Parathyroid adenoma (tissue), 2 donors: Measurements from ENCODE around the gene ADAT3.

Experiments used
- H2AFZ ChIP-seq: fragments of 300-600 bp; sonication (generic); one replicate; pipeline ENCODE4 v1.7.0; 2017; ENCODE audit warnings: antibody characterized with exemption, mild to moderate bottlenecking
- H3K27ac ChIP-seq: fragments of 300-600 bp; sonication (generic); one replicate; pipeline ENCODE4 v1.7.0; 2017
- H3K27me3 ChIP-seq: fragments of 300-600 bp; sonication (generic); one replicate; pipeline ENCODE4 v1.7.0; 2017; ENCODE audit warnings: low read length; ENCODE audit not compliant: control insufficient read depth, insufficient read depth
- H3K36me3 ChIP-seq: fragments of 300-600 bp; sonication (generic); one replicate; pipeline ENCODE4 v1.7.0; 2017; ENCODE audit warnings: low read length; ENCODE audit not compliant: control insufficient read depth, insufficient read depth
- H3K4me1 ChIP-seq: fragments of 300-600 bp; sonication (generic); one replicate; pipeline ENCODE4 v1.7.0; 2017; ENCODE audit warnings: control low read depth
- H3K4me2 ChIP-seq: fragments of 300-600 bp; sonication (generic); one replicate; pipeline ENCODE4 v1.7.0; 2017; ENCODE audit warnings: low read length
- H3K4me3 ChIP-seq: fragments of 300-600 bp; sonication (generic); one replicate; pipeline ENCODE4 v1.7.0; 2017; ENCODE audit warnings: low read depth, low read length
- H3K79me2 ChIP-seq: fragments of 300-600 bp; sonication (generic); one replicate; pipeline ENCODE4 v1.7.0; 2017; ENCODE audit warnings: control low read depth
- H3K9ac ChIP-seq: fragments of 300-600 bp; sonication (generic); one replicate; pipeline ENCODE4 v1.7.0; 2017; ENCODE audit warnings: mild to moderate bottlenecking
- H3K9me3 ChIP-seq: fragments of 300-600 bp; sonication (generic); one replicate; pipeline ENCODE4 v1.7.0; 2017; ENCODE audit warnings: low read length; ENCODE audit not compliant: control insufficient read depth
- TF ChIP-seq, protein P1 (sequence below): fragments of 300-600 bp; sonication (generic); IDR thresholded peaks from one replicate; pipeline ENCODE4 v1.7.0; 2017; ENCODE audit warnings: antibody characterized with exemption, mild to moderate bottlenecking
- donor health status: primary hyperparathyroidism.

Gene ADAT3

DNA sequence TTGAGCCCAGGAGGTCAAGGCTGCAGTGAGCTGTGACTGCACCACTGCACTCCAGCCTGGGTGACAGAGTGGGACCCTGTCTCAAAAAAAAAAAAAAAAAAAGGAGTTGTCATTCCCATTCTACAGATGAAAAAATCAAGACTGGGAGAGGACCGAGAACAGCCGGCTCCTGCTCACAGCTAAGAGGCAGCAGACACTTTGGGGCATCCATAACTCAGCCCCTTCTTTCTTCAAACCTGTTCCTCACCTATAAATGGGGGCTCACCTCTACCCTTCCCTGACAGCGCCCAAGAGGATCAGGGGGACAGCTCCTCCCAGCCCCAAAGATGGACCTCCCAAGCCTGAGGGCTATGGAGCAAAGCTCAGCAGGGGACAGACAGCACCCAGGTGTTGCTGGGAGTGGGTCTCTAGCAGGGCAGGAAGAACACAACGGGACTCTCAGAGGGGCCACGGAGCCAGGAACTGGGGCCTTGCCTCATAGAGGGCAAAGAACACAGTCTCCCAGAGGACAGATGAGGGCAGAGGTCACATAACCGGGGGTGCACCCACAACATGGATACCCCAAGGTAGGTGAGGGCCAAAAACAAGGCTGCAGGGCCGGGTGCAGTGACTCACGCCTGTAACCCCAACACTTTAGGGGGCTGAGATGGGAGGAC, 38.4 kb upstream of the ADAT3 start:
- H2AFZ ChIP-seq = no peak overlapping the region
- H3K27me3 ChIP-seq = no peaks in the 10 kb centered on the region
- no peaks in the 10 kb centered on the region for H3K4me1 ChIP-seq
- no peak overlapping the region for H3K4me3 ChIP-seq
- no peaks in the 10 kb centered on the region for H3K9me3 ChIP-seq
- no peak overlapping the region for H3K9ac ChIP-seq
- TF ChIP-seq, protein P1, sequence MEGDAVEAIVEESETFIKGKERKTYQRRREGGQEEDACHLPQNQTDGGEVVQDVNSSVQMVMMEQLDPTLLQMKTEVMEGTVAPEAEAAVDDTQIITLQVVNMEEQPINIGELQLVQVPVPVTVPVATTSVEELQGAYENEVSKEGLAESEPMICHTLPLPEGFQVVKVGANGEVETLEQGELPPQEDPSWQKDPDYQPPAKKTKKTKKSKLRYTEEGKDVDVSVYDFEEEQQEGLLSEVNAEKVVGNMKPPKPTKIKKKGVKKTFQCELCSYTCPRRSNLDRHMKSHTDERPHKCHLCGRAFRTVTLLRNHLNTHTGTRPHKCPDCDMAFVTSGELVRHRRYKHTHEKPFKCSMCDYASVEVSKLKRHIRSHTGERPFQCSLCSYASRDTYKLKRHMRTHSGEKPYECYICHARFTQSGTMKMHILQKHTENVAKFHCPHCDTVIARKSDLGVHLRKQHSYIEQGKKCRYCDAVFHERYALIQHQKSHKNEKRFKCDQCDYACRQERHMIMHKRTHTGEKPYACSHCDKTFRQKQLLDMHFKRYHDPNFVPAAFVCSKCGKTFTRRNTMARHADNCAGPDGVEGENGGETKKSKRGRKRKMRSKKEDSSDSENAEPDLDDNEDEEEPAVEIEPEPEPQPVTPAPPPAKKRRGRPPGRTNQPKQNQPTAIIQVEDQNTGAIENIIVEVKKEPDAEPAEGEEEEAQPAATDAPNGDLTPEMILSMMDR = no peak
- H3K4me2 ChIP-seq = no peak overlapping the region
- no peak overlapping the region for H3K27ac ChIP-seq
- peaks cover 23% of the 10 kb centered on the region for H3K79me2 ChIP-seq
- no peaks in the 10 kb centered on the region for H3K36me3 ChIP-seq

DNA sequence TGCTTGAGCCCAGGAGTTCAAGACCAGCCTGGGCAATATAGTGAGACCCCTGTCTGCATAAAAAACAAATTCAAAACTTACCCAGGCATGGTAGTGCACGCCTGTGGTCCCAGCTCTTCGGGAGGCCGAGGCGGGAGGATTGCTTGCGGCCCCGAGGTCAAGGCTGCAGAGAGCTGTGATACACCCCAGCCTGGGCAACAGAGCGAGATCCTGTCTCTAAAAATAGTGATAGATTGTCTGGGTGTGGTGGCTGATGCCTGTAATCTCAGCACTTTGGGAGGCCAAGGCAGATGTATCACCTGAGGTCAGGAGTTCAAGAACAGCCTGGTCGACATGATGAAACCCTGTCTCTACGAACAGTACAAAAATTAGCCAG, 37.9 kb upstream of the ADAT3 start:
- no peak overlapping the region for H3K4me2 ChIP-seq
- TF ChIP-seq, protein P1 = no peak
- no peaks in the 10 kb centered on the region for H3K27me3 ChIP-seq
- no peaks in the 10 kb centered on the region for H3K4me1 ChIP-seq
- no peak overlapping the region for H3K4me3 ChIP-seq
- H2AFZ ChIP-seq = no peak overlapping the region
- no peak overlapping the region for H3K9ac ChIP-seq
- H3K79me2 ChIP-seq = peaks cover 29% of the 10 kb centered on the region
- H3K27ac ChIP-seq = no peak overlapping the region
- no peaks in the 10 kb centered on the region for H3K36me3 ChIP-seq
- no peaks in the 10 kb centered on the region for H3K9me3 ChIP-seq

DNA sequence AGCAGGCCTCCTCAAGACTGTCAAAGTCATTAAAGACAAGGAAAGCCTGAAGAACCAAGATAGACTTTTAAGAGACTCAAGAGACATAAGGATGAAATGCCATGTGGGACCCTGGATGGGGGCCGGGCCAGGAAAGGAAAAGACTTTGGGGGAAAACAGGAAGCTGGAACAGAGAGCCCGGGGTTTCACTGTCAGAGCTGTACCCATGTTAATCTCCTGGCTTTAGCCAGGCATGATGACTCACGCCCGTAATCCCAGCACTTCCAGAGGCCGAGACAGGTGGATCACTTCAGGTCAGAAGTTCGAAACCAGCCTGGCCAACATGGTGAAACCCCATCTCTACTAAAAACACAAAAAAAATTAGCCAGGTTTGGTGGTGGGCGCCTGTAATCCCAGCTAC, 36.2 kb upstream of the ADAT3 start:
- Histone ChIP-seq H3K4me2 (no peak overlapping the region), H3K27me3 (no peaks in the 10 kb centered on the region), H3K9me3 (no peaks in the 10 kb centered on the region), H2AFZ (no peak overlapping the region), H3K4me1 (peaks cover 12% of the 10 kb centered on the region), H3K79me2 (peaks cover 38% of the 10 kb centered on the region), H3K9ac (no peak overlapping the region), H3K4me3 (no peak overlapping the region), H3K27ac (no peak overlapping the region), H3K36me3 (no peaks in the 10 kb centered on the region)
- TF ChIP-seq, protein P1 = no peak

DNA sequence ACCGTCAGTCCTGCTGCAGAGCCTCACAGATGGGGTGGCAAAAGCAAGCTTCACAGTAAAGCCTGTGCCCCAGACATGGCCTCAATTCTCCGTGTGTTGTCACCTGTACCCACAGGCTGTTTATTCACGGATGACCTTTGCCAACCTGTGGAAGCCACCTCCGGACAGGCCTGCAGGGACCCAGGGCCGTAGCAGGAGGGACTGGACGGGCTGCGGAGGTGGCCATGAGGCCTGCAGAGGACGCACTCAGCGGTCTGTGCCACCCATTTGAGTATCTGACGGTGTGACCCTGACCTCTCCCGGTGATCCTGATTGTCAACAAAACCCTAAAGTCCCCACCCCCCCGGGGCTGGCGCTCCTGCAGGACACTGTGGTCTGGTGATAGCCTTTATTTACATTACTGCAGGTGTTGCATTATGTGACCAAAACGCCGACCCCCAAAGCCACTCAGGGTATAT, 34.0 kb upstream of the ADAT3 start:
- Histone ChIP-seq H3K4me1 (peaks cover 23% of the 10 kb centered on the region), H3K27ac (no peak overlapping the region), H3K4me2 (no peak overlapping the region), H3K4me3 (no peak overlapping the region), H3K27me3 (no peaks in the 10 kb centered on the region), H3K9me3 (no peaks in the 10 kb centered on the region), H2AFZ (no peak overlapping the region), H3K36me3 (no peaks in the 10 kb centered on the region), H3K79me2 (peaks cover 44% of the 10 kb centered on the region), H3K9ac (no peak overlapping the region)
- TF ChIP-seq, protein P1 = no peak

DNA sequence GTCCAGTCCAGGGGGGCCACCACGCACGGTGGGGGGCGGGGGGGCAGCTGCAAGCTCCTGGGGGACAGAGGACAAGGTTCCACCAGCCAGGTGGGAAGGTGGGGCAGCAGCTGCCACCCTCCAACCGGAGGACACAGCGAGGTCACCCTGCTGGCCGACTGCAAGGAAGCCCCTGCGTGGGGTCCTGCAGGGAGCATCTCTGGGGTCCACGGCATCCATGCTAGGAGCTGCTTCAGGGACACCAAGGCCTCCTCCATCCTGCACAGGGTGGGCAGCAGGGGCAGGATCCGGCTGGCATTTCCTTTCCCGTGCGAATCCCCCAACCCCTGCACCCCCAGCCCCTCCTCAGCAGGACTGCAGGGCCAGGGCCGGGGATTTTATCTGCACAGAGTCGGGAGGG, 33.6 kb upstream of the ADAT3 start:
- Histone ChIP-seq H3K36me3 (no peaks in the 10 kb centered on the region), H3K9ac (no peak overlapping the region), H3K79me2 (peaks cover 44% of the 10 kb centered on the region), H2AFZ (no peak overlapping the region), H3K4me3 (no peak overlapping the region), H3K4me2 (no peak overlapping the region), H3K27me3 (no peaks in the 10 kb centered on the region), H3K27ac (no peak overlapping the region), H3K9me3 (no peaks in the 10 kb centered on the region), H3K4me1 (peaks cover 23% of the 10 kb centered on the region)
- TF ChIP-seq, protein P1 = no peak
